Inferior parietal cortex (tissue), 1 donor: ENCODE data around the gene RFLNA.

Source experiments
- DNase-seq: peaks from one replicate; pipeline ENCODE4 v3.0.0-alpha.2; 2016; ENCODE audit errors: extremely low spot score

Gene RFLNA

GRCh38 chr12:124358572-124358971, 63.7 kb downstream of the RFLNA start:
- no peak for DNase-seq

- DNase-seq, result no peak
These were observed 65.0 kb downstream of the RFLNA start for GRCh38 chr12:124359671-124360581.

GRCh38 chr12:124361074-124361970, 66.4 kb downstream of the RFLNA start:
- DNase-seq, result no peak

GRCh38 chr12:124361996-124362395, 67.1 kb downstream of the RFLNA start:
- DNase-seq, result no peak

- DNase-seq, result no peak
These were observed 68.6 kb downstream of the RFLNA start for GRCh38 chr12:124363353-124363965.

- no peak for DNase-seq
These were observed 69.7 kb downstream of the RFLNA start for GRCh38 chr12:124364543-124364942.
